GM23338 (cell line): Measurements from ENCODE around the gene SPATS2. TPM values are rescaled to one million over a fixed set of nuclear protein-coding genes. Genes with fewer than 3 reads are reported as not detected.

ENCODE experiments used
- ATAC-seq: fragments of 200-7000 bp; cut with Tn5 transposase; 3 replicates; pipeline ENCODE4 v1.9.1; 2020
- DNase-seq: peaks from one replicate; pipeline ENCODE4 v3.0.0-alpha.2; 2015; ENCODE audit warnings: low spot score
- H2AFZ ChIP-seq: fragments of 200-600 bp; sonication (generic); 2 replicates; pipeline ENCODE4 v1.8.0; 2016; ENCODE audit warnings: antibody characterized with exemption, mild to moderate bottlenecking, moderate library complexity
- H3F3A ChIP-seq: fragments of 200-600 bp; sonication (generic); replicated peaks from 2 replicates; pipeline ENCODE4 v1.8.0; 2017; ENCODE audit warnings: antibody characterized with exemption, mixed run types, low read depth
- H3K27ac ChIP-seq: fragments of 200-600 bp; sonication (generic); 2 replicates; pipeline ENCODE4 v1.6.1; 2016; ENCODE audit warnings: low read depth
- H3K27me3 ChIP-seq: fragments of 200-600 bp; sonication (generic); 2 replicates; pipeline ENCODE4 v1.8.0; 2016; ENCODE audit warnings: mild to moderate bottlenecking, mixed run types, moderate library complexity; ENCODE audit not compliant: insufficient read depth
- H3K36me3 ChIP-seq: fragments of 200-600 bp; sonication (generic); 2 replicates; pipeline ENCODE4 v1.8.0; 2016; ENCODE audit warnings: mild to moderate bottlenecking; ENCODE audit not compliant: insufficient read depth
- H3K4me1 ChIP-seq: fragments of 200-600 bp; sonication (generic); 2 replicates; pipeline ENCODE4 v1.8.0; 2016; ENCODE audit warnings: mild to moderate bottlenecking, moderate library complexity; ENCODE audit not compliant: insufficient read depth
- H3K4me2 ChIP-seq: fragments of 200-600 bp; sonication (generic); 2 replicates; pipeline ENCODE4 v1.7.1; 2017; ENCODE audit warnings: mixed run types
- H3K4me3 ChIP-seq: fragments of 200-600 bp; sonication (generic); 2 replicates; pipeline ENCODE4 v1.6.1; 2016; ENCODE audit warnings: mixed run types
- H3K79me2 ChIP-seq: fragments of 200-600 bp; sonication (generic); replicated peaks from 2 replicates; pipeline ENCODE4 v1.8.0; 2017; ENCODE audit warnings: mild to moderate bottlenecking; ENCODE audit not compliant: insufficient read depth
- H3K9me2 ChIP-seq: fragments of 200-600 bp; sonication (generic); 2 replicates; pipeline ENCODE4 v1.8.0; 2017; ENCODE audit not compliant: insufficient read depth
- H4K20me1 ChIP-seq: fragments of 200-600 bp; sonication (generic); replicated peaks from 2 replicates; pipeline ENCODE4 v1.8.0; 2017; ENCODE audit warnings: mild to moderate bottlenecking; ENCODE audit not compliant: insufficient read depth
- H3K27ac Mint-ChIP-seq: 2 replicates; pipeline ENCODE4 v1.8.0; 2020; ENCODE audit warnings: inconsistent platforms, mild to moderate bottlenecking, moderate library complexity, mixed read lengths
- H3K27me3 Mint-ChIP-seq: 3 replicates; pipeline ENCODE4 v1.8.0; 2022; ENCODE audit warnings: low read depth, mild to moderate bottlenecking, moderate library complexity, mixed read lengths, inconsistent platforms; ENCODE audit not compliant: insufficient read depth, poor library complexity
- H3K36me3 Mint-ChIP-seq: 3 replicates; pipeline ENCODE4 v1.8.0; 2021; ENCODE audit warnings: low read depth, mild to moderate bottlenecking, inconsistent platforms, moderate library complexity, mixed read lengths
- H3K4me1 Mint-ChIP-seq: 3 replicates; pipeline ENCODE4 v1.8.0; 2020; ENCODE audit warnings: mild to moderate bottlenecking, inconsistent platforms, mixed read lengths
- H3K4me3 Mint-ChIP-seq: 3 replicates; pipeline ENCODE4 v1.8.0; 2021; ENCODE audit warnings: moderate library complexity, mild to moderate bottlenecking, inconsistent platforms, mixed read lengths
- H3K9me3 Mint-ChIP-seq: 3 replicates; pipeline ENCODE4 v1.8.0; 2020; ENCODE audit warnings: moderate library complexity, mild to moderate bottlenecking, inconsistent platforms, mixed read lengths
- CREB1 ChIP-seq: fragments of 250-450 bp; sonication (Bioruptor Pico); IDR thresholded peaks from 2 replicates; pipeline ENCODE4 v1.5.0; 2020; ENCODE audit warnings: low read depth, mild to moderate bottlenecking, moderate library complexity
- EZH2 ChIP-seq: fragments of 200-600 bp; sonication (generic); IDR thresholded peaks from one replicate; pipeline ENCODE4 v1.8.0; 2017; ENCODE audit warnings: antibody characterized with exemption, mild to moderate bottlenecking, low read depth; ENCODE audit not compliant: unreplicated experiment
- EZH2phosphoT487 ChIP-seq: fragments of 200-600 bp; sonication (generic); IDR thresholded peaks from one replicate; pipeline ENCODE4 v1.8.1; 2018; ENCODE audit warnings: antibody characterized with exemption; ENCODE audit not compliant: unreplicated experiment
- JUNB ChIP-seq: IDR thresholded peaks from one replicate; pipeline ENCODE4 v1.6.1; 2016; ENCODE audit warnings: antibody characterized with exemption; ENCODE audit not compliant: unreplicated experiment
- polyA plus RNA-seq: library from polyadenylated mRNA; unstranded; fragments of >200 nt; fragmentation: Nextera tagmentation; extraction: Ambion mirVana; gene quantifications from 2 replicates; pipeline ENCODE4 v1.2.1, GENCODE V29; 2016
- total RNA-seq: library from RNA; depleted of rRNA; stranded (reverse); fragments of >200 nt; shearing (Covaris generic); gene quantifications from 2 replicates; pipeline ENCODE4 v1.2.3, GENCODE V29; 2014
- TF ChIP-seq, protein P1 (sequence below): fragments of 250-450 bp; sonication (Bioruptor Pico); IDR thresholded peaks from 2 replicates; pipeline ENCODE4 v1.5.0; 2020; ENCODE audit warnings: mild to moderate bottlenecking, moderate library complexity
- TF ChIP-seq, protein P2 (sequence below), 2 experiments: fragments of 200-600 bp in 1 of 2; sonication (generic) in 1 of 2; conservative IDR thresholded peaks; 2 replicates each; pipeline versions ENCODE4 v1.5.1 to v1.6.1; 2016 to 2017; ENCODE audit warnings: antibody characterized with exemption in 2 of 2, low read depth in 2 of 2, mild to moderate bottlenecking in 2 of 2, moderate library complexity in 1 of 2
- TF ChIP-seq, protein P3 (sequence below): IDR thresholded peaks from one replicate; pipeline ENCODE4 v1.6.1; 2018; ENCODE audit warnings: antibody characterized with exemption; ENCODE audit not compliant: unreplicated experiment

The SPATS2 gene
- total and polyA plus RNA-seq, 2 experiments from 2014 or later = 20.6 to 61.0 TPM

DNA sequence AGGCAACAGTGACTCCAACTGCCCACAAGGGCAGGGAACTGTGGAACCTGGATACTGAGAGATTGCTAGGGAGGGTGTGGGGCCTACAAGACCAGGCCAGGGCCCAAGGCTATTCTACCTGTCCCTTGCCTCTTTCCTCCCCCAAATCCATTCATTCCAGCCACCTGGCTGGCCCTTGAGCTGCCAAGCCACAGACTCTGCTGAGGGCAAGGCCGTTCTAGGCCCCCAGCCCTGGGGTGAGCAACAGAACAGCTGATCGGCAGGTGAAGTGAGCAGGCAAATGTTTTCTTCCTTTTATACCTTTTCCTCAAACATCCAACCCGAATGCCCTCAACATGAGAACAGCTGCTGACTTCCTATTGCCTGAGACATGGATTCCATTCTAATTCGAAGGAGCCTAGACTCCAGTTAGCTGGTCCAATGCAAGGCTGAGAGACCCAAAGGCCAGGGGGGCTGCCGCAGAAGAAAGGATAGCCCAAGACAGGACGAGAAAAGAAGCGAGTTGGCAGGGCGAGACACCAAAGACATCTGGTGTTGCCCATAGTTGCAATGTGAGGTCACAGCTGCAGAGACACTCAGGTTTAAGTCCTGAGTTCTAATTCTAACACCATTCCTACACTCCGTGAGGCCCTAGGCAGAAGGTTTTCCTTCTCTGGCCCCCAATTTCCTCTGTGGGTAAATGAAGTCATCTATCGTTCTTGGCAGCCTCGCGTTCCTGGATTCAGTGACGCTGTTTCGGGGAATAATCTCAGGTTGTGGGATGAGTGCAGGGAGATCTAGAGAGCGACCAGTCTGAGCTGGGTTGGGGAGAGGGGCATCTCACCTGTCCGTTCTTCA, 31.9 kb upstream of the SPATS2 start (continued):
- TF ChIP-seq, protein P1, sequence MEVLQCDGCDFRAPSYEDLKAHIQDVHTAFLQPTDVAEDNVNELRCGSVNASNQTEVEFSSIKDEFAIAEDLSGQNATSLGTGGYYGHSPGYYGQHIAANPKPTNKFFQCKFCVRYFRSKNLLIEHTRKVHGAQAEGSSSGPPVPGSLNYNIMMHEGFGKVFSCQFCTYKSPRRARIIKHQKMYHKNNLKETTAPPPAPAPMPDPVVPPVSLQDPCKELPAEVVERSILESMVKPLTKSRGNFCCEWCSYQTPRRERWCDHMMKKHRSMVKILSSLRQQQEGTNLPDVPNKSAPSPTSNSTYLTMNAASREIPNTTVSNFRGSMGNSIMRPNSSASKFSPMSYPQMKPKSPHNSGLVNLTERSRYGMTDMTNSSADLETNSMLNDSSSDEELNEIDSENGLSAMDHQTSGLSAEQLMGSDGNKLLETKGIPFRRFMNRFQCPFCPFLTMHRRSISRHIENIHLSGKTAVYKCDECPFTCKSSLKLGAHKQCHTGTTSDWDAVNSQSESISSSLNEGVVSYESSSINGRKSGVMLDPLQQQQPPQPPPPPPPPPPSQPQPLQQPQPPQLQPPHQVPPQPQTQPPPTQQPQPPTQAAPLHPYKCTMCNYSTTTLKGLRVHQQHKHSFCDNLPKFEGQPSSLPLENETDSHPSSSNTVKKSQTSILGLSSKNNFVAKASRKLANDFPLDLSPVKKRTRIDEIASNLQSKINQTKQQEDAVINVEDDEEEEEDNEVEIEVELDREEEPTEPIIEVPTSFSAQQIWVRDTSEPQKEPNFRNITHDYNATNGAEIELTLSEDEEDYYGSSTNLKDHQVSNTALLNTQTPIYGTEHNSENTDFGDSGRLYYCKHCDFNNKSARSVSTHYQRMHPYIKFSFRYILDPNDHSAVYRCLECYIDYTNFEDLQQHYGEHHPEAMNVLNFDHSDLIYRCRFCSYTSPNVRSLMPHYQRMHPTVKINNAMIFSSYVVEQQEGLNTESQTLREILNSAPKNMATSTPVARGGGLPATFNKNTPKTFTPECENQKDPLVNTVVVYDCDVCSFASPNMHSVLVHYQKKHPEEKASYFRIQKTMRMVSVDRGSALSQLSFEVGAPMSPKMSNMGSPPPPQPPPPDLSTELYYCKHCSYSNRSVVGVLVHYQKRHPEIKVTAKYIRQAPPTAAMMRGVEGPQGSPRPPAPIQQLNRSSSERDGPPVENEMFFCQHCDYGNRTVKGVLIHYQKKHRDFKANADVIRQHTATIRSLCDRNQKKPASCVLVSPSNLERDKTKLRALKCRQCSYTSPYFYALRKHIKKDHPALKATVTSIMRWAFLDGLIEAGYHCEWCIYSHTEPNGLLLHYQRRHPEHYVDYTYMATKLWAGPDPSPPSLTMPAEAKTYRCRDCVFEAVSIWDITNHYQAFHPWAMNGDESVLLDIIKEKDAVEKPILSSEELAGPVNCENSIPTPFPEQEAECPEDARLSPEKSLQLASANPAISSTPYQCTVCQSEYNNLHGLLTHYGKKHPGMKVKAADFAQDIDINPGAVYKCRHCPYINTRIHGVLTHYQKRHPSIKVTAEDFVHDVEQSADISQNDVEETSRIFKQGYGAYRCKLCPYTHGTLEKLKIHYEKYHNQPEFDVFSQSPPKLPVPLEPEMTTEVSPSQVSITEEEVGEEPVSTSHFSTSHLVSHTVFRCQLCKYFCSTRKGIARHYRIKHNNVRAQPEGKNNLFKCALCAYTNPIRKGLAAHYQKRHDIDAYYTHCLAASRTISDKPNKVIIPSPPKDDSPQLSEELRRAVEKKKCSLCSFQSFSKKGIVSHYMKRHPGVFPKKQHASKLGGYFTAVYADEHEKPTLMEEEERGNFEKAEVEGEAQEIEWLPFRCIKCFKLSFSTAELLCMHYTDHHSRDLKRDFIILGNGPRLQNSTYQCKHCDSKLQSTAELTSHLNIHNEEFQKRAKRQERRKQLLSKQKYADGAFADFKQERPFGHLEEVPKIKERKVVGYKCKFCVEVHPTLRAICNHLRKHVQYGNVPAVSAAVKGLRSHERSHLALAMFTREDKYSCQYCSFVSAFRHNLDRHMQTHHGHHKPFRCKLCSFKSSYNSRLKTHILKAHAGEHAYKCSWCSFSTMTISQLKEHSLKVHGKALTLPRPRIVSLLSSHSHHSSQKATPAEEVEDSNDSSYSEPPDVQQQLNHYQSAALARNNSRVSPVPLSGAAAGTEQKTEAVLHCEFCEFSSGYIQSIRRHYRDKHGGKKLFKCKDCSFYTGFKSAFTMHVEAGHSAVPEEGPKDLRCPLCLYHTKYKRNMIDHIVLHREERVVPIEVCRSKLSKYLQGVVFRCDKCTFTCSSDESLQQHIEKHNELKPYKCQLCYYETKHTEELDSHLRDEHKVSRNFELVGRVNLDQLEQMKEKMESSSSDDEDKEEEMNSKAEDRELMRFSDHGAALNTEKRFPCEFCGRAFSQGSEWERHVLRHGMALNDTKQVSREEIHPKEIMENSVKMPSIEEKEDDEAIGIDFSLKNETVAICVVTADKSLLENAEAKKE = no peak
- TF ChIP-seq JUNB (no peak), EZH2 (peak; percentile 95)
- TF ChIP-seq, protein P2, sequence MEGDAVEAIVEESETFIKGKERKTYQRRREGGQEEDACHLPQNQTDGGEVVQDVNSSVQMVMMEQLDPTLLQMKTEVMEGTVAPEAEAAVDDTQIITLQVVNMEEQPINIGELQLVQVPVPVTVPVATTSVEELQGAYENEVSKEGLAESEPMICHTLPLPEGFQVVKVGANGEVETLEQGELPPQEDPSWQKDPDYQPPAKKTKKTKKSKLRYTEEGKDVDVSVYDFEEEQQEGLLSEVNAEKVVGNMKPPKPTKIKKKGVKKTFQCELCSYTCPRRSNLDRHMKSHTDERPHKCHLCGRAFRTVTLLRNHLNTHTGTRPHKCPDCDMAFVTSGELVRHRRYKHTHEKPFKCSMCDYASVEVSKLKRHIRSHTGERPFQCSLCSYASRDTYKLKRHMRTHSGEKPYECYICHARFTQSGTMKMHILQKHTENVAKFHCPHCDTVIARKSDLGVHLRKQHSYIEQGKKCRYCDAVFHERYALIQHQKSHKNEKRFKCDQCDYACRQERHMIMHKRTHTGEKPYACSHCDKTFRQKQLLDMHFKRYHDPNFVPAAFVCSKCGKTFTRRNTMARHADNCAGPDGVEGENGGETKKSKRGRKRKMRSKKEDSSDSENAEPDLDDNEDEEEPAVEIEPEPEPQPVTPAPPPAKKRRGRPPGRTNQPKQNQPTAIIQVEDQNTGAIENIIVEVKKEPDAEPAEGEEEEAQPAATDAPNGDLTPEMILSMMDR (conservative IDR thresholded peaks at IDR 0.05; ENCODE audit: low read depth in 2 of 2) = no peak

DNA sequence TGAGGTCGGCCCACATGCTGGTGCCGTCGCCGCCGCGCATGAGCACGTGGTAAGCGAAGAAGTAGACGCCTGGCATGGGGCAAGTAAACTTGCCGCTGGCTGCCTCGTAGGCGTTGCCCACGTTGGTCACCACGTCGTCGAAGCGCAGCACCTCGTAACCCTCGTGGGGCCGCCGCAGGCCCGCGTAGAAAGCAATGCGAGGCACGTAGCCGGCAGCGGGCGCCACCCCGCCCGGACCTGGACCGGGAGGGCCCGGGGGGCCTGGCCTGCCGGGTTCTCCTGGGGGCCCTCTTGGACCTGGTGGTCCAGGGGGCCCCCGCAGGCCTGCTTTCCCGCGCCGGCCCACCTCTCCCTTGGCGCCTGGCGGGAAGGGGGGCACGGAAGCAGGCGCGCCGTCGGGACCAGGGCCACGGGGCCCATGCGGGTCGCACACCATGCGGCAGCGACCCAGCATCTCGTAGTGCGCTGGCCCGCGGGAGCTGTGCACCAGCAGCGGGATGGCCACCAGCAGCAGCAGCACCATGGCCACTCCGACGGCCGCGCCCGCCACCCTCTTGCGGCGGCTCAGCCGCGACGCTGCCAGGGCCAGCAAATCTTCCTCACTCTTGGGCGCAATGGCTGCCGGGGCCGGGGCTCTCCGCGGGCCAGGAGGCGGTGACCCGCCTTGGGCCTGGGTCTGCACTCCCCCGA, 31.2 kb upstream of the SPATS2 start:
- peaks cover 40% of the 10 kb centered on the region for H3F3A ChIP-seq
- Mint-ChIP-seq H3K4me3 (no peak overlapping the region), H3K27ac (no peak overlapping the region), H3K36me3 (peaks cover 7% of the 10 kb centered on the region), H3K27me3 (peaks cover 98% of the 10 kb centered on the region), H3K9me3 (peaks cover 5% of the 10 kb centered on the region; the same call in 2 of the 3 replicates), H3K4me1 (peaks cover 67% of the 10 kb centered on the region)
- peaks cover 14% of the 10 kb centered on the region for H4K20me1 ChIP-seq
- H3K4me1 ChIP-seq = peaks cover 45% of the 10 kb centered on the region
- no peak overlapping the region for H3K27ac ChIP-seq
- H3K9me2 ChIP-seq = no peaks in the 10 kb centered on the region
- H3K27me3 ChIP-seq = peaks cover 100% of the 10 kb centered on the region
- H3K4me2 ChIP-seq = peak overlapping the region; percentile 86
- ATAC-seq (peak; percentile 1), DNase-seq (peak; percentile 29)
- H2AFZ ChIP-seq = peak overlapping the region; percentile 93
- H3K4me3 ChIP-seq = peak overlapping the region; percentile 58
- no peaks in the 10 kb centered on the region for H3K79me2 ChIP-seq
- no peaks in the 10 kb centered on the region for H3K36me3 ChIP-seq
- TF ChIP-seq EZH2 = peak; percentile 54
- TF ChIP-seq, protein P2 (conservative IDR thresholded peaks at IDR 0.05; ENCODE audit: low read depth in 2 of 2) = 0 out of 4 replicates have a peak, but pooled peaks of 1 of the 2 experiments have one; percentile 4
- TF ChIP-seq EZH2phosphoT487 = no peak
- TF ChIP-seq, protein P3, sequence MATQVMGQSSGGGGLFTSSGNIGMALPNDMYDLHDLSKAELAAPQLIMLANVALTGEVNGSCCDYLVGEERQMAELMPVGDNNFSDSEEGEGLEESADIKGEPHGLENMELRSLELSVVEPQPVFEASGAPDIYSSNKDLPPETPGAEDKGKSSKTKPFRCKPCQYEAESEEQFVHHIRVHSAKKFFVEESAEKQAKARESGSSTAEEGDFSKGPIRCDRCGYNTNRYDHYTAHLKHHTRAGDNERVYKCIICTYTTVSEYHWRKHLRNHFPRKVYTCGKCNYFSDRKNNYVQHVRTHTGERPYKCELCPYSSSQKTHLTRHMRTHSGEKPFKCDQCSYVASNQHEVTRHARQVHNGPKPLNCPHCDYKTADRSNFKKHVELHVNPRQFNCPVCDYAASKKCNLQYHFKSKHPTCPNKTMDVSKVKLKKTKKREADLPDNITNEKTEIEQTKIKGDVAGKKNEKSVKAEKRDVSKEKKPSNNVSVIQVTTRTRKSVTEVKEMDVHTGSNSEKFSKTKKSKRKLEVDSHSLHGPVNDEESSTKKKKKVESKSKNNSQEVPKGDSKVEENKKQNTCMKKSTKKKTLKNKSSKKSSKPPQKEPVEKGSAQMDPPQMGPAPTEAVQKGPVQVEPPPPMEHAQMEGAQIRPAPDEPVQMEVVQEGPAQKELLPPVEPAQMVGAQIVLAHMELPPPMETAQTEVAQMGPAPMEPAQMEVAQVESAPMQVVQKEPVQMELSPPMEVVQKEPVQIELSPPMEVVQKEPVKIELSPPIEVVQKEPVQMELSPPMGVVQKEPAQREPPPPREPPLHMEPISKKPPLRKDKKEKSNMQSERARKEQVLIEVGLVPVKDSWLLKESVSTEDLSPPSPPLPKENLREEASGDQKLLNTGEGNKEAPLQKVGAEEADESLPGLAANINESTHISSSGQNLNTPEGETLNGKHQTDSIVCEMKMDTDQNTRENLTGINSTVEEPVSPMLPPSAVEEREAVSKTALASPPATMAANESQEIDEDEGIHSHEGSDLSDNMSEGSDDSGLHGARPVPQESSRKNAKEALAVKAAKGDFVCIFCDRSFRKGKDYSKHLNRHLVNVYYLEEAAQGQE = no peak
- peak; percentile 21; the same call in 1 of the 2 replicates for TF ChIP-seq CREB1 (CRISPR knock-in tag)
